HEK293 (cell line): ENCODE measurements around the gene GTPBP6.

Experiments used
- CTCF ChIA-PET: fragments of 350-600 bp; formaldehyde crosslinking; extraction: SDS; loops from one replicate; lab custom pipeline; 2021; ENCODE audit warnings: antibody characterized with exemption; lab: Yijun Ruan, JAX
- POLR2A ChIA-PET: fragments of 300-600 bp; formaldehyde crosslinking; extraction: SDS; loops from one replicate; lab custom pipeline; 2020; ENCODE audit warnings: antibody characterized with exemption, inconsistent platforms; lab: Yijun Ruan, JAX
- H3K27ac ChIP-seq: fragments of 200-500 bp; sonication (Bioruptor generic); 2 replicates; pipeline ENCODE4 v1.5.1; 2014; ENCODE audit warnings: low read depth, low read length, control low read depth, inconsistent platforms; ENCODE audit errors: extremely low read depth
- H3K36me3 ChIP-seq, 2 experiments: fragments of 200-500 bp in 1 of 2; sonication (Bioruptor generic) in 1 of 2; 1 replicate in 1 of 2; 2 replicates in 1 of 2; pipeline ENCODE4 v1.5.1; 2014 to 2017; ENCODE audit warnings: inconsistent platforms in 2 of 2, low read length in 2 of 2; ENCODE audit not compliant: control insufficient read depth in 2 of 2, insufficient read depth in 1 of 2
- H3K4me1 ChIP-seq: fragments of 200-500 bp; sonication (Bioruptor generic); 2 replicates; pipeline ENCODE4 v1.5.1; 2014; ENCODE audit warnings: mild to moderate bottlenecking, low read length, inconsistent platforms; ENCODE audit not compliant: control insufficient read depth, insufficient read depth
- H3K4me3 ChIP-seq: 2 replicates; pipeline ENCODE4 v1.5.1; 2011; ENCODE audit warnings: low read depth, mild to moderate bottlenecking, control low read depth, low read length, moderate library complexity
- H3K9me3 ChIP-seq: fragments of 200-500 bp; sonication (Bioruptor generic); 2 replicates; pipeline ENCODE4 v1.5.1; 2014; ENCODE audit warnings: low read depth, low read length, inconsistent platforms; ENCODE audit not compliant: control insufficient read depth, insufficient read depth
- EGR2 ChIP-seq: fragments of 450-650 bp; formaldehyde crosslinking; IDR thresholded peaks from 2 replicates; pipeline ENCODE4 v1.5.1; 2016; ENCODE audit warnings: low read depth, missing biosample characterization, missing genetic modification characterization
- KLF7 ChIP-seq: fragments of 450-650 bp; formaldehyde crosslinking; IDR thresholded peaks from 2 replicates; pipeline ENCODE4 v1.5.1; 2016; ENCODE audit warnings: missing biosample characterization, missing genetic modification characterization, borderline replicate concordance
- MZF1 ChIP-seq: fragments of 450-650 bp; formaldehyde crosslinking; IDR thresholded peaks from 2 replicates; pipeline ENCODE4 v1.5.1; 2017; ENCODE audit warnings: missing biosample characterization, missing genetic modification characterization, borderline replicate concordance
- PRDM10 ChIP-seq: fragments of 450-650 bp; formaldehyde crosslinking; IDR thresholded peaks from 2 replicates; pipeline ENCODE4 v1.5.1; 2016; ENCODE audit warnings: missing biosample characterization, missing genetic modification characterization
- SP7 ChIP-seq: fragments of 450-650 bp; formaldehyde crosslinking; IDR thresholded peaks from 2 replicates; pipeline ENCODE4 v1.5.1; 2016; ENCODE audit warnings: missing biosample characterization, missing genetic modification characterization
- WT1 ChIP-seq: fragments of 450-650 bp; formaldehyde crosslinking; IDR thresholded peaks from 2 replicates; pipeline ENCODE4 v1.5.1; 2016; ENCODE audit warnings: missing biosample characterization, missing genetic modification characterization
- YY1 ChIP-seq: fragments of 450-650 bp; formaldehyde crosslinking; IDR thresholded peaks from 2 replicates; pipeline ENCODE4 v1.5.1; 2018; ENCODE audit warnings: missing biosample characterization, missing genetic modification characterization
- ZBTB6 ChIP-seq: fragments of 450-650 bp; formaldehyde crosslinking; IDR thresholded peaks from 2 replicates; pipeline ENCODE4 v1.5.1; 2017; ENCODE audit warnings: missing biosample characterization, missing genetic modification characterization
- ZFP37 ChIP-seq: fragments of 450-650 bp; formaldehyde crosslinking; IDR thresholded peaks from 2 replicates; pipeline ENCODE4 v1.5.1; 2016; ENCODE audit warnings: missing biosample characterization, missing genetic modification characterization
- ZNF133 ChIP-seq: fragments of 450-650 bp; formaldehyde crosslinking; IDR thresholded peaks from 2 replicates; pipeline ENCODE4 v1.5.1; 2016; ENCODE audit warnings: missing biosample characterization, missing genetic modification characterization
- ZNF146 ChIP-seq: fragments of 450-650 bp; formaldehyde crosslinking; IDR thresholded peaks from 2 replicates; pipeline ENCODE4 v1.5.1; 2016; ENCODE audit warnings: missing biosample characterization, missing genetic modification characterization
- ZNF184 ChIP-seq: fragments of 450-650 bp; IDR thresholded peaks from 2 replicates; pipeline ENCODE4 v1.5.1; 2018; ENCODE audit warnings: missing biosample characterization, mild to moderate bottlenecking, missing genetic modification characterization
- ZNF26 ChIP-seq: fragments of 450-650 bp; formaldehyde crosslinking; IDR thresholded peaks from 2 replicates; pipeline ENCODE4 v1.5.1; 2016; ENCODE audit warnings: missing biosample characterization, missing genetic modification characterization
- ZNF341 ChIP-seq: fragments of 450-650 bp; formaldehyde crosslinking; IDR thresholded peaks from 2 replicates; pipeline ENCODE4; 2016; ENCODE audit warnings: low read depth, missing biosample characterization, missing genetic modification characterization
- ZNF549 ChIP-seq: fragments of 450-650 bp; IDR thresholded peaks from 2 replicates; pipeline ENCODE4 v1.5.1; 2018; ENCODE audit warnings: missing biosample characterization, missing genetic modification characterization, mild to moderate bottlenecking, inconsistent platforms, moderate library complexity
- ZNF629 ChIP-seq: fragments of 450-650 bp; formaldehyde crosslinking; IDR thresholded peaks from 2 replicates; pipeline ENCODE4 v1.5.1; 2017; ENCODE audit warnings: missing biosample characterization, missing genetic modification characterization
- ZNF645 ChIP-seq: fragments of 450-650 bp; formaldehyde crosslinking; IDR thresholded peaks from 2 replicates; pipeline ENCODE4; 2016; ENCODE audit warnings: missing biosample characterization, missing genetic modification characterization
- ZNF664 ChIP-seq: fragments of 450-650 bp; formaldehyde crosslinking; IDR thresholded peaks from 2 replicates; pipeline ENCODE4 v1.5.1; 2016; ENCODE audit warnings: missing biosample characterization, missing genetic modification characterization
- ZNF692 ChIP-seq: fragments of 450-650 bp; formaldehyde crosslinking; IDR thresholded peaks from 2 replicates; pipeline ENCODE4 v1.5.1; 2016; ENCODE audit warnings: missing biosample characterization, missing genetic modification characterization
- ZNF792 ChIP-seq: fragments of 450-650 bp; formaldehyde crosslinking; IDR thresholded peaks from 2 replicates; pipeline ENCODE4 v1.5.1; 2016; ENCODE audit warnings: missing biosample characterization, missing genetic modification characterization
- TF ChIP-seq, protein P1 (sequence below): fragments of 450-650 bp; formaldehyde crosslinking; IDR thresholded peaks from 2 replicates; pipeline ENCODE4 v1.5.1; 2017; ENCODE audit warnings: missing biosample characterization, missing genetic modification characterization
- TF ChIP-seq, protein P2 (sequence below): fragments of 450-650 bp; formaldehyde crosslinking; IDR thresholded peaks from 2 replicates; pipeline ENCODE4 v1.5.1; 2016; ENCODE audit warnings: missing biosample characterization, missing genetic modification characterization, low read depth

The GTPBP6 gene

DNA sequence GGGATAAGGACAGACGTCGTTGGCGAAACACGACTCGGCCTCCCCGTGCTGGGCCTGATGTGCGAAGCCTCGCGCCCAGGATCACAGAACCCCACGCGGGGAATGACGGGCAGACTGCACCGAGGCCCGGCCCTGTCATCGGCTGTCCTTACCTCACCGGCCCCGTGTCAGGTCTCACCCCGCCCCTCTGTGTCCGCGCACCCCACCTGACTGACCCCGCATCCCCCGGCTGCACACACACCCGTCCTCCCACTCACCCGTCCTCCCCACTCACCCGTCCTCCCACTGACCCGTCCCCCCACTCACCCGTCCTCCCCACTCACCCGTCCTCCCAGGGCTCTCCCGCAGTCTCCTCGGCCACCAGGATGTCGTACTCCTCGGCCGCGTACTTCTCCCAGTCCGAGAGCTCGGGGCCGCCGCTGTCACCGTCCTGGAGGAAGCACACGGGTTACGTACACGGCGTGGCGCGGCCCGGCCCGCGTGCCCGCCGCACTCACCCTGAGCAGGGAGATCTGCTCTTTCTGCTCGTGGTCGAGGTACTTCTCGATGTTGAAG, 19.8 kb upstream of the GTPBP6 start:
- peaks cover 0 to 32% of the 10 kb centered on the region in 2 experiments; a peak in 1 of 3 replicates for H3K36me3 ChIP-seq
- no peaks in the 10 kb centered on the region for H3K4me1 ChIP-seq
- no peak overlapping the region for H3K27ac ChIP-seq
- 0 out of 2 replicates have a peak, but pooled peaks have one; percentile 16 for TF ChIP-seq EGR2 (tag by site-specific recombination)
- no peak for TF ChIP-seq ZNF629 (tag by site-specific recombination)
- H3K9me3 ChIP-seq = no peaks in the 10 kb centered on the region
- POLR2A ChIA-PET = no interaction called here
- CTCF ChIA-PET = no interaction called here
- H3K4me3 ChIP-seq = no peak overlapping the region

- Histone ChIP-seq H3K36me3 (peaks cover 0 to 36% of the 10 kb centered on the region in 2 experiments; a peak in 1 of 3 replicates), H3K4me1 (no peaks in the 10 kb centered on the region), H3K4me3 (no peak overlapping the region), H3K9me3 (no peaks in the 10 kb centered on the region), H3K27ac (no peak overlapping the region)
- POLR2A ChIA-PET = no interaction called here
- TF ChIP-seq ZNF184 (no peak), ZFP37 (tag by site-specific recombination) (no peak), WT1 (tag by site-specific recombination) (no peak), ZNF664 (tag by site-specific recombination) (no peak), ZNF26 (no peak), ZBTB6 (tag by site-specific recombination) (no peak), ZNF549 (tag by site-specific recombination) (no peak), ZNF645 (tag by site-specific recombination) (no peak), ZNF692 (tag by site-specific recombination) (no peak), PRDM10 (no peak), SP7 (no peak), MZF1 (tag by site-specific recombination) (no peak), KLF7 (tag by site-specific recombination) (no peak), YY1 (tag by site-specific recombination) (no peak), ZNF146 (tag by site-specific recombination) (no peak), ZNF133 (no peak), ZNF341 (tag by site-specific recombination) (no peak), ZNF792 (tag by site-specific recombination) (no peak)
- TF ChIP-seq, protein P1, sequence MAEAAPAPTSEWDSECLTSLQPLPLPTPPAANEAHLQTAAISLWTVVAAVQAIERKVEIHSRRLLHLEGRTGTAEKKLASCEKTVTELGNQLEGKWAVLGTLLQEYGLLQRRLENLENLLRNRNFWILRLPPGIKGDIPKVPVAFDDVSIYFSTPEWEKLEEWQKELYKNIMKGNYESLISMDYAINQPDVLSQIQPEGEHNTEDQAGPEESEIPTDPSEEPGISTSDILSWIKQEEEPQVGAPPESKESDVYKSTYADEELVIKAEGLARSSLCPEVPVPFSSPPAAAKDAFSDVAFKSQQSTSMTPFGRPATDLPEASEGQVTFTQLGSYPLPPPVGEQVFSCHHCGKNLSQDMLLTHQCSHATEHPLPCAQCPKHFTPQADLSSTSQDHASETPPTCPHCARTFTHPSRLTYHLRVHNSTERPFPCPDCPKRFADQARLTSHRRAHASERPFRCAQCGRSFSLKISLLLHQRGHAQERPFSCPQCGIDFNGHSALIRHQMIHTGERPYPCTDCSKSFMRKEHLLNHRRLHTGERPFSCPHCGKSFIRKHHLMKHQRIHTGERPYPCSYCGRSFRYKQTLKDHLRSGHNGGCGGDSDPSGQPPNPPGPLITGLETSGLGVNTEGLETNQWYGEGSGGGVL = no peak
- TF ChIP-seq, protein P2, sequence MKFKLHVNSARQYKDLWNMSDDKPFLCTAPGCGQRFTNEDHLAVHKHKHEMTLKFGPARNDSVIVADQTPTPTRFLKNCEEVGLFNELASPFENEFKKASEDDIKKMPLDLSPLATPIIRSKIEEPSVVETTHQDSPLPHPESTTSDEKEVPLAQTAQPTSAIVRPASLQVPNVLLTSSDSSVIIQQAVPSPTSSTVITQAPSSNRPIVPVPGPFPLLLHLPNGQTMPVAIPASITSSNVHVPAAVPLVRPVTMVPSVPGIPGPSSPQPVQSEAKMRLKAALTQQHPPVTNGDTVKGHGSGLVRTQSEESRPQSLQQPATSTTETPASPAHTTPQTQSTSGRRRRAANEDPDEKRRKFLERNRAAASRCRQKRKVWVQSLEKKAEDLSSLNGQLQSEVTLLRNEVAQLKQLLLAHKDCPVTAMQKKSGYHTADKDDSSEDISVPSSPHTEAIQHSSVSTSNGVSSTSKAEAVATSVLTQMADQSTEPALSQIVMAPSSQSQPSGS (tag by site-specific recombination) = no peak
- CTCF ChIA-PET = no interaction called here
Measured at GRCh38 chrX:337331-337831, 18.8 kb upstream of the GTPBP6 start.
